HG03175 (cell line): ENCODE measurements around the gene SLF2.

ENCODE experiments used
- ATAC-seq: cut with Tn5 transposase; IDR thresholded peaks from one replicate; pipeline ENCODE4 v1.9.1; 2021; ENCODE audit warnings: mild to moderate bottlenecking, moderate library complexity; ENCODE audit not compliant: unreplicated experiment

The SLF2 gene

DNA sequence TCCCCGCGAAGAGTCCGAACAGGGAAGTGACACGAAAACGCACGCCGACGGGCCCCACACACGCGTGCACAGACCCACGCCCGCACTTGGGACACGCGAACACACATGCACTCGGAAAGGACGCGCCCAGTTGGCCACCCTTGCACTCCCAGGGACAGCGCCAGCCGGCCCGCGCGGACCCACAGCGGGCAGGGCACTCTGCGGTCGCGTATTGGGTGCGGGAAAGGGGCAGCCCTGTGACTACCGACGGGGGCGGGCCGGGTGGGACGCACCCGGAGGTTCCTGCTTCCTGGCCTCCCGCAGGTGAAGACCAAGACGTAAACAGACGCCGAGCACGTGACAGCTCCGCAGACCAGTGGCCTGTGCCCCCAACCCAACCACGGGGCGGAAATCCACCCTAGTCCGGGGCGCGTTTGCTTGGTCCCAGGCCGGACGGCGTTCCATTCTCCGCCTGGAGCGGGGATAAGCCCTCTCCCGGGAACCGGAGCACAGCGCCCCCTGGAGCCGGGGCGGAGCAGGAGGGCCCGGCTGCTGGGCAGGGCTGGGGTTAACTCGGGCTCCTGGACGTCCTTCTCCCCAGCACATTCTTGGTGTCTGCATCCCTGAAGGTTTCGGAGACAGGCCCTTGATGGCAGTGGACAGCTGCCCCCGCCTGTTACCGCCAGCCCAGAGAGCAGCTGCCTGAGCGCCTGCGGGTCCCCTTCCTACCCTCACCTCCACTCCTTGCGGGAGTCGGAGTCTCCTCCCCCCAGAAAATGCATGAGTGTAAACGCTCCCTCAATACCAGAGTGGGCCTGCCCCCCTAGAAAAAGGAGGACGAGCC lies 84.8 kb downstream of the SLF2 start:
- ATAC-seq, result peak; percentile 41

DNA sequence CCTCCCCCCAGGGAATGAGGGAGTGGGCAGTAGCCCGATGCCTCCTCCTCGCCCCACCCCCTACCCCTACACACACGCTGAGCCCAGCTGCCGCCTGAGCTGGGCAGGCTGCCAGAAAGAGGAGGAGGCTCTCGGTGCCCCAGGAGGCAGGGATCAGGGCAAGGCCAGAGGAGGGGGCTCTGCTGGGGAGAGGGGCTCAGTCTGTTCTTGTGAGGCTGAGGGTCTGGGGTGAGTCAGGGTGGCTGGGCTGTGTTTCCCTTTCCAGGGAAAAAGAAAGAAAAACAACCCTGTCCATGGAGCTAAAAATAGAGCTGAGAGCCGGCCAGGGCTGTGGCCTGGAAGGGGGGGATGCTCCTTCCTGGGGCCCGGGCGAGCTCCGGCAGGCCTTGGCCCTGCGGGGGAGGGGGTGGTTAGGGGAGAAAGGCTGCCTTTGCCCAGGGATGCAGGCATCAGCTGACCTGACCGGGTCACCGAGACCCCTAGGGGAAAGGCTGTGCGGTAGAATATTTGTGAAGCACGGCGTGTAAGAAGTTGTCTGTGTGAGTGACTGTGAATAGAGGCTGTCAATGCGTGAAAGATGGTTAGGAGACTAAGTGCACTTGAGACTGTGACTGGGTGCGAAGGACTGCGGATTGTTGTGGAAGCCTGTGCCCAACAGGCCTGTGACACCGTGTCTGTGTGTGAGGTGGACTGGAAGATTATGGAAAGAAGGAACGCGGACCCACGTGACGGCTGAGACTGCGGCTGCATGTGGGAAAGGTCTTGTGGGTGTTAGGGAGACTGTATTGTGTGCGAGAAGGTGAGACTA lies 85.6 kb downstream of the SLF2 start:
- ATAC-seq, result peak; percentile 20

DNA sequence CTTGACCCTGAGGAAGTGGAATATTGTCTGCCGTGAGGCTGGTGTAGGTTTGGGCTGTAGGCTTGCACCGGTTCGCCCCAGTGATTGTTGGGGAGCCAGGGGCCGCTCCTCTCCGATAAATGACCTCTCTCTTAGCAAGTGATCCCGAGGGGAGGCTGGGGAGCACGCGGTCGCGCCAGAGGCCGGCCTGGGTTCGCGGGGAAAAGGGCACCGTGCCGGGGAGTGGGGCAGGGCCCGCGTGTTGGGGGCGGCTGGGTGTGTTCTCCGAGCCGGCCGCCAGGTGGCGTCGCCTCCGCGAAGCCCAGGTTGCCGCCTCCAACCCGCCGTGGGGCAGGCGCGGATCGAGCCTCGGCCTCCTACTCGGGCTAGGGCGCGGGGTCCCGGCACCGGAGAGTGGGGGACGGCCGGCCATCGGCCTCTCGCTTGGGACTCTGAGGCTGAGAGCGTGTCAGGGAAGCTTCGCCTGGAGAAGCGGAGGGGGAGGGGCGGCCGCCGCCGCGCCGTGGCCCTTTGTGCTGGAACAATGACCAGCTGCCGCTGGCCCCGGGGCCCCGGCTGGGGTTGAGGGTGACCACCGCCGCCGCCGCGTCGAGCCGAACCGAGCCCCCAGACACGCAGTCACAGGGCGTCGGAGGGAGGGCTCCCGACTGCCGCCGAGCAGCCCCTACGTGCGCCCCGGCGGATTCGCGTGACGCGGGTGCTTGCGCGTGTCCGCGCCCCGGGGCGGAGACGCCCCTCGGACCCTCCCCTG lies 86.4 kb downstream of the SLF2 start:
- peak; percentile 48 for ATAC-seq

DNA sequence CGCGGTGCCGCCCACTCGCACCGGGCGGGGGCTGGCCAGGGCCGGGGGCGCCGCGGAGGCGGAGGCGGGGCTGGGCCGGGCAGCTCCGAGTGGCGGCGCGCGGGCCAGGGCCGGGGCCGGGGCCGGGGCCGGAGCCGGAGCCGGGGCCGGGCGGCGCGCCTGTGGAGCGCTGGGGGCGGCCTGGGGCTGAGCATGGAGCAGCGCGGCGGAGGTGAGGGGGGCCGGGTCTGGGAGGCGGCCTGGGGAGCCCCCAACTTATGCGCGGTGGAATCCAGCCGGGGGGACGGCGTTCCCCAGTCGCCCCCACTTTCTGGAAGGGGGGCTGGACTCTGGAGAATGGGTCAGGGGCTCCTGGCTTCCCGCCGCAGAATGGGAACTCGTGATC lies 87.0 kb downstream of the SLF2 start, which contains the start of gene LZTS2:
Gene LZTS2 (plus strand): TSS at position 67 of the 385 bp plus-strand sequence. CDS start 2,731 bp downstream, outside the sequence.
- ATAC-seq, result peak; percentile 5

DNA sequence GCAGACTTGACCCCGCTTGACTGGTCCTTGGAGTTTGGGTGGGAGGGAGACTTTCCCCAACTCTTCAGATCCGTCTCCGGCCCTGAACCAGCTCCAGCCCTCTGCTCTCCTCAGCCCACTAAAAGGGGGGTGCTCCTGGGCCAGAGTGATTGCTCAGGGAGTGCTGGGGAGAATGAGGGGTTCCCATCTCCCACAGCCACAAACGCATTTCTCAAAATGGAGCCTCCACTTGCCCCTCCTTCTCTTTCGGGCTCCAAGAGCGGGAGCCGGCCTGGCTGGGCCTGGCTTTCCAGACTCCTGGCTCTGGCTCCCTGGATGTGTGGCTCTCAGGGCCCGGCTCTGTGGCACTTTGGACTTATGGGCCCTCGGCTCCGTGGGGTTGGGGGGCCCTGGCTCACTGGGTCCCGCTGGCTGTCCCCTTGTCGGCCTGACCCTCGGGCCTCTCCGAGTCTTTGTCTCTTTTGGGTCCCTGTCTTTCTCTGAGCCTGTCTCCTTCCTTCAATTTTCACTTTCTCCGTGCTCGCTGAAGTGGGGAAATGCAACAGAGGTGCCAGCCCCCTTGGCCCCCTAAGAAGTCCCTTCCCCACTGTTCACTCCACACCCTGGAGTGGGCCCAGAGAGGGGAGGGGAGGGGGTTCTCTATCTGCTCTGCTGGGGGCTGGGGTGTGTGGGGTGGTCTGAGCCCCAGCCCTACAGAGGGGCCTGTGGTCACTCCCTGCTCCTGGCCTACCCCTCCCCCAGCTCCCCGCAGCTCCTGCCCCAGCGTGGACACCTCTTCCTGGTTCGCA lies 87.6 kb downstream of the SLF2 start:
- ATAC-seq, result no peak

DNA sequence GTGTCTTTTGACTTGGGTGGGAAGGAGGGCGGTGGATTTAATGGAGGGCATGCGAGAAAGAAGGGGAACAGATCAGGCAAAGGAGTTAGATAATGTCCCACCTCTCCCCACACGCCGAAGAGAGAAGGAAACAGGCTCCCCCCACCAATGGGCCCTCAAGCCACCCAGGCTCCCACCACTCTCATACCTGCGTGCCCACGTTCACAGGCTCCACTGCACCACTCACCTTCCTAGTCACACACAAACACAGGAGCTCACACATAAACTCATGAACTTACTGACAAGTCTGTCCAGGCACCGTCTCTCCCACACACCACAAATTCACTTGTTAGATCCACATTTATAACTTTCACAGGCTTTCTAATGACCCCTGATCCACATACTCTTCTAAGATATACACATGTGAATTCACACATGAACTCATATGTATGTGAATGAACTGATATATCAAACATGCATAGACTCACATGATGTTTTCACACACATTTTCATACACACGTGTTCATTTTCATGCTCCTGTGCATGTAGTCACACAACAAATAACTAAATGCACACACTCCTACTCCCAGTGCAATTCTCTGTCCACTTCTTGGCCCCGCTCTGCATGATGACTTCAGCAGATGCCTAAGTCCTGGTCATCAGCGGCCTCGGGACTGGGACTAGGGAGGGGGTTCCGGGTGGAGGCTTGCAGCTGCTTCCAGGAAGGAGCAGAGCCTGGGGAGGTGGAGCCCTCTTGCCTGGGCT lies 88.3 kb downstream of the SLF2 start:
- no peak for ATAC-seq

DNA sequence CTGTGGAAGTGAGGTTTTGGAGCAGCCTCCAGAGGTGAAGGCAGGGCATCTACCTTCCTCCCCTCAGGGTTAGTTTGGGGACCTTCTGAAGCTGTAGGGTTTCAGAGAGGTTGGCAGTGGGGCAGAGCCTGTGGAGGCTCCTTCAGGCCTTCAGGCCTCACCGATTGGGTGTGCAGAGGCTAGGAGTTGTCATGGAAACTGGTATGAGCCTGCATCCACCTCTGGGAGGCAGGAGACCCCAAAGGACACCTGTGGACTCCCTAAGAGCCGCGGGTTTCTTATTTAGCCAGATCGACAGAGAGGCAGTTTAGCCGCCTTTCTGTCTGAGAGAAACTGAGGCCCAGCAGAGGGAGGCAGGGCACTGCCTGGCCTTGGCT lies 88.9 kb downstream of the SLF2 start:
- ATAC-seq, result no peak

DNA sequence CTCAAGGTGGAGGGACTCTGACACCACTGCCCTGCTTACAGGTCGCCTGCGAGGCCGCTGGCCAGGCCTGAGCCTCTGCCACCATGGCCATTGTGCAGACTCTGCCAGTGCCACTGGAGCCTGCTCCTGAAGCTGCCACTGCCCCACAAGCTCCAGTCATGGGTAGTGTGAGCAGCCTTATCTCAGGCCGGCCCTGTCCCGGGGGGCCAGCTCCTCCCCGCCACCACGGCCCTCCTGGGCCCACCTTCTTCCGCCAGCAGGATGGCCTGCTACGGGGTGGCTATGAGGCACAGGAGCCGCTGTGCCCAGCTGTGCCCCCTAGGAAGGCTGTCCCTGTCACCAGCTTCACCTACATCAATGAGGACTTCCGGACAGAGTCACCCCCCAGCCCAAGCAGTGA lies 89.7 kb downstream of the SLF2 start:
- no peak for ATAC-seq

DNA sequence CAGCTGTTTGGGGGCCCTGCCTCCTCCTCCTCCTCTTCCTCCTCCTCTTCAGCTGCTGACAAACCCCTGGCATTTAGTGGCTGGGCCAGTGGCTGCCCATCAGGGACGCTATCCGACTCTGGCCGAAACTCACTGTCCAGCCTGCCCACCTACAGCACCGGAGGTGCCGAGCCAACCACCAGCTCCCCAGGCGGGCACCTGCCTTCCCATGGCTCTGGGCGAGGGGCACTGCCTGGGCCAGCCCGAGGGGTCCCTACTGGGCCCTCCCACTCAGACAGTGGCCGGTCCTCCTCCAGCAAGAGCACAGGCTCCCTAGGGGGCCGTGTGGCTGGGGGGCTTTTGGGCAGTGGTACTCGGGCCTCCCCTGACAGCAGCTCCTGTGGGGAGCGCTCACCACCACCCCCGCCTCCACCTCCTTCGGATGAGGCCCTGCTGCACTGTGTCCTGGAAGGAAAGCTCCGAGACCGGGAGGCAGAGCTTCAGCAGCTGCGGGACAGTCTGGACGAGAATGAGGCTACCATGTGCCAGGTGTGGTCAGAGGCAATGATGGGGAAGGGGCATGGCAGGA lies 91.0 kb downstream of the SLF2 start:
- ATAC-seq, result no peak

DNA sequence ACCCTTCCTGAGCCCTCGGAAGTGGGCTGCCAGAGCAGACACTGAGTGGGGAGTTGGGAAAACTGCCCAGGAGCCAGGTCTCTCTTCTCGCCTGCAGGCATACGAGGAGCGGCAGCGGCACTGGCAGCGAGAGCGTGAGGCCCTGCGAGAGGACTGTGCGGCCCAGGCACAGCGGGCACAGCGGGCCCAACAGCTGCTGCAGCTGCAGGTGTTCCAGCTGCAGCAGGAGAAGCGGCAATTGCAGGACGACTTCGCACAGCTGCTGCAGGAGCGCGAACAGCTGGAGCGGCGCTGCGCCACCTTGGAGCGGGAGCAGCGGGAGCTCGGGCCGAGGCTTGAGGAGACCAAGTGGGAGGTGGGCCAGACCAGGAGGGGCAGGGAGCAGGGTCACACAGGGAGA lies 92.6 kb downstream of the SLF2 start:
- no peak for ATAC-seq

DNA sequence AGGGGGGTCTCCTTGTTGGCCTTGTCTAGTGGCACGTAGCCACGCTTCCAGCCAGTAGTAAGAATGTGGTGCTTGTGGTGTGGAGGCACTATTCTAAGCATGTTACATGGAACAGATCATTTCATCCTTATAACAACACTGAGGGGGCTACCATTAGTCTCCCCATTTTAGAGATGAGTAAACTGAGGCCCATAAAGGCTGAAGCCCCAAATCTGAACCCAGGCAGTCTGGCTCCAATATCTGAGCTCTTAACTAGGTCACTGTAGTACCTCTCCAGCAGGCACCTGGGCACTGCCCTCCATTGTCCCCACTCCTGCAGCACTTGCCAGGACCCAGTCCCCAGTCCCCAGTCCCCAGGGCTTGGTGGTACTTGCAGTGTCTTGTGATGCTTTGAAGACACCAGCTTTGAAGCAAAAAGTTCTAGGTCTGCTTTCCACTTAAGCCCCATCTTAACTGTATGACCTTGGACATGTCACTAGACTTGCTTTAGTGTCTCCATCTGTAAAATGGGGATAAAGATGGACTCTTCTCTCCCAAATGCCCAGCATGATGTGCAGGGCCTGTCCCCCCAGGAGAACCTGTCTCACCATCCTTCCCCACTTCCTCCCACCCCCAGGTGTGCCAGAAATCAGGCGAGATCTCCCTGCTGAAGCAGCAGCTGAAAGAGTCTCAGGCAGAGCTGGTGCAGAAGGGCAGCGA lies 93.3 kb downstream of the SLF2 start:
- ATAC-seq, result no peak

DNA sequence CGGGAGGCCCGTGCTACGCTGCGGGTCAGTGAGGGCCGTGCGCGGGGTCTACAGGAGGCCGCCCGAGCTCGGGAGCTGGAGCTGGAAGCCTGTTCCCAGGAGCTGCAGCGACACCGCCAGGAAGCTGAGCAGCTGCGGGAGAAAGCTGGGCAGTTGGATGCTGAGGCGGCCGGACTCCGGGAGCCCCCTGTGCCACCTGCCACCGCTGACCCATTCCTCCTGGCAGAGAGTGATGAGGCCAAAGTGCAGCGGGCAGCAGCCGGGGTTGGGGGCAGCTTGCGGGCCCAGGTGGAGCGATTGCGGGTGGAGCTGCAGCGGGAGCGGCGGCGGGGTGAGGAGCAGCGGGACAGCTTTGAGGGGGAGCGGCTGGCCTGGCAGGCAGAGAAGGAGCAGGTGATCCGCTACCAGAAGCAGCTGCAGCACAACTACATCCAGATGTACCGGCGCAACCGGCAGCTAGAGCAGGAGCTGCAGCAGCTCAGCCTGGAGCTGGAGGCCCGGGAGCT lies 93.9 kb downstream of the SLF2 start:
- no peak for ATAC-seq

DNA sequence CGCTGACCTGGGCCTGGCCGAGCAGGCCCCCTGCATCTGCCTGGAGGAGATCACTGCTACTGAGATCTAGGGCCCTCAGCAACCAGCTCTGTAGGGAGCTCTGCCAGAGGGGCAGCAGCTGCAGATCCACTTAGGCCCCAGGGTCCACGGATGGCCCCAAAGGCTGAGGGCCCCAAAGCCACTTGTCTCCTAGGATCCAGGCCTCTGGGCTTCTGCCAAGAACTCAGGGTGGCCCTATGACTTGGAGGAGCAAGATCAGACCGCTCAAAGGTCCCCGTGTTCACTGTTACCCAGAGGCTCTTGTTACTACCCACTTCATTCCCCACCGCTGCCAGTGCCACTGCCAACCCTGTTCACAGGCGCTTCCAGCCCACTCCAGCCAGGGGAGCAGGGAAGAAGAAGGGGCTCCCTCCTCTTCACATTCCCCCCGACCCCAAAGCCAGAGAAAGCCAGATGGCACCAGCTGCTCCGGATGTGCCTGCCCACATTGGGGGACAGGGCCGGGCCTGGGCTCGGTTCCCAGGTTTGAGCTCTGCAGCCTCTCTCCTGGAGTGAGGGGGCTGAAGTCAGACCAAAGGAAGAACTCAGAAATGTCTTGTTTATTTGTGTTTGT lies 94.4 kb downstream of the SLF2 start:
- no peak for ATAC-seq

DNA sequence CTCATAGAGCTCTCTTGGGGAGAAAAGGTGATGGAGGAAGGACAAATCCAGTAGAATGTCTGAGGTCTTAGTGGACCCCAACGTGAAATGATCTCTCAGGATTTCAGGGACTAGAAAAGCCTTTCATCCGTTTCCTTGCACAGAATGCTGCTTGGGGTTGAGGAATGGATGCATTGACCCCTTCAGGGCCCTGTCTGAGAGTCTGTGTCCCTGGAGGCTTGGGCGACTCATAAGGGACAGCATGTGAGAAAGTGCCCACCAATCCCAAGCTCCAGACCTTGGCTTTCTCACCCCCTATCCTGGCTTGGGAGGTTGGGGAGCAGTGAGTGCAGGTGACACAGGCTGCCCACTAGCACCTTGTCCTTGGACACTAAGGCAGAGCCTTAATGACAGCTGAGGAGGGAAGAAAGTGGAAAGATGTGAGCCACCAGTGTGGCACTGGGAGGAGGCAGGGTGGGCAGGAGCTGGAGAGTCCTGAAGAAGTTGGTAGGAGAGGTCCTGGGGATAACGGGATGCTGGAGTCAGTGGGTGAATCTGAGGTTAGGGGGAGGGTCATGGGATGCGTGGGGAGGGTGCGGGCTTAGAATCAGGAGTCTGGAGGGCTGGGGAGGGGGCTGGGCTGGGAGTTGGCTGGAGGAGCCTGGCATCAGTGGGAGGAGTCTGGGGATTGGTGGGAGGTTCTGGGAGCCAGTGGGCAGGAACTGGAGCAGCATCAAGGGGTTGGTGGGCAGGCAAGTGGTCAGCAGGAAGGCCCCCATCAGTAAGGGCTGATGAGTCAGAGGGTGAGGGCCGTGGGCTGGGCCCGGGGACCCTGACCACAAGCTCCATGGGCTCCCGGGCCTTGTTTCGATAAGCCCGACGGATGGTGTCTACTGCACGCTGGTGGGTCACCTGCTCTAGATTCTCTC lies 95.4 kb downstream of the SLF2 start:
- no peak for ATAC-seq

DNA sequence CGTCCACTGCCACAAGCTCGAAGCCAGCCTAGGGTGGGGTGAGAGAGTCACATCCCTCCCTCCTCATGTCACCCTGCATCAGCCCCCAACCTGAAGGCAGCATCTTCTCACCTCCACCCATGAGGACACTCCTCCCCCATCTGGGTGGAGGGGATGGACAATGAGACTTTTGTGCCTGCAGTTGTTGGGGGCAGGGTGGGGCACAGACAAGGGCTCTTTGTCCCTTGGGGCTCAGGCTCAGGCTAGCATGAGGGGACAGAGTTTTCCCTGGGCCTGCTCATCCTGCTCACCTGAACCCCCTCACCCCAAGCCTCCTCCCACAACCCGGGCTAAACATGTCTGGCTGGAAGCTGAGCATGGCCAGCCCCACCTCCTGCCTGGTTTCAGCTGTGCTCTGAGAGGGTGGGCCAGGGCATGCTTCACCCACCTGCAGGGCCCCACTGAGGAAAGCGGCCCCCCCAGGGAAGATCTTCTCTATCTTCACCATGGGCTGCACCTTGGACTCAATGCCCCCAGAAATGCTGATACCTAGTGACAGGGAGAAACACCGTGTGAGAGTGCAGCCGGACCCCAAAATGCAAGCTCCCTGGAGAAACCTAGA lies 96.2 kb downstream of the SLF2 start:
- ATAC-seq, result no peak

DNA sequence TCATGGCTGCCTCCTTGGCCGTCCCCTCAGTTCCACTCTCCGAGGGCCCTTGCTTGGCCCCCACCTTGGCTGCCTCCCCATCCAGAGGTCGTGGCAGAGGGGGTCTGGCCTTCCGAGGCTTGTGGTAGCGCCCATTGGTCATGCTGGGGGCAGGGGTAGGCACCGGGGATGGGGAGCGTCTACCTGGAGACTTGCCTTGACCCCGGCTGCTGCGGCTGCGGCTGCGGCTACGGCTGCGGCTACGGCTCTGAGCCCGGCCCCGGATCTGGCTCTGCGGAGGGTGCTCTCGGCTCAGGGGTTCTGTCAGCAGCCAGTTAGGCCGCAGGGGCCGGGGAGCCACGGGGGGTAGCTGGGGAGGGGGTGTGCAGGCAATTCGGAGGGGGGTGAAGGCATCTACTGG lies 97.6 kb downstream of the SLF2 start:
- ATAC-seq, result no peak
